K562 (cell line): ENCODE results near the gene SLIT1. TPM values are rescaled to one million over a fixed set of nuclear protein-coding genes. Genes with fewer than 3 reads are reported as not detected.

Source experiments
- CREB3L1 ChIP-seq: fragments of 450-650 bp; IDR thresholded peaks from 2 replicates; pipeline ENCODE4 v1.6.1; 2014; ENCODE audit warnings: low read depth, mild to moderate bottlenecking, moderate library complexity, borderline replicate concordance
- FOSL1 ChIP-seq: fragments of 200-800 bp; sonication (Bioruptor generic); conservative IDR thresholded peaks from 2 replicates; pipeline ENCODE4 v1.6.1; 2016; ENCODE audit warnings: missing genetic modification characterization, missing compliant biosample characterization
- FOXJ2 ChIP-seq: fragments of 200-800 bp; sonication (Bioruptor generic); IDR thresholded peaks from 2 replicates; pipeline ENCODE4 v1.6.1; 2016; ENCODE audit warnings: missing genetic modification characterization, missing compliant biosample characterization
- ZBTB17 ChIP-seq: fragments of 450-650 bp; formaldehyde crosslinking; IDR thresholded peaks from 2 replicates; pipeline ENCODE4 v1.4.0; 2020; ENCODE audit warnings: mild to moderate bottlenecking
- ZNF431 ChIP-seq: sonication (generic); formaldehyde crosslinking; IDR thresholded peaks from 2 replicates; pipeline ENCODE4 v1.8.0; 2022; ENCODE audit warnings: mild to moderate bottlenecking, missing genetic modification reagents
- polyA plus RNA-seq, 8 experiments: library from polyadenylated mRNA; depleted of rRNA in 4 of 8; stranded (reverse) in 5 of 8; unstranded in 3 of 8; fragments of >200 nt; fragmentation: Nextera tagmentation in 2 of 8; fragmentation: Illumina TruSeq in 1 of 8; extraction: Ambion mirVana in 2 of 8; extraction: Trizol in 1 of 8; gene quantifications; 2 replicates each; pipeline versions ENCODE4 v1.2.1 to v1.2.3, GENCODE V29; 2011 to 2014; ENCODE audit warnings: inconsistent platforms in 1 of 8, missing spikeins in 1 of 8
- total RNA-seq, 7 experiments: library from RNA; depleted of rRNA in 6 of 7; stranded (reverse); fragments of >200 nt in 6 of 7; fragmentation: Illumina TruSeq in 2 of 7; extraction: Trizol in 2 of 7; gene quantifications; 2 replicates each; pipeline versions ENCODE4 v1.2.1 to v1.2.3, GENCODE V29; 2011 to 2021; ENCODE audit warnings: low replicate concordance in 1 of 7
- TF ChIP-seq, protein P1 (sequence below), 2 experiments: fragments of 450-650 bp; conservative IDR thresholded peaks; 2 replicates each; pipeline ENCODE4 v1.6.1; 2017; ENCODE audit warnings: mild to moderate bottlenecking in 2 of 2, moderate library complexity in 2 of 2
- TF ChIP-seq, protein P2 (sequence below): IDR thresholded peaks from 3 replicates; pipeline ENCODE4 v1.6.1; 2011; ENCODE audit warnings: borderline replicate concordance, mild to moderate bottlenecking; ENCODE audit not compliant: insufficient read length, insufficient read depth

Gene SLIT1
- total and polyA plus RNA-seq, 9 of the 15 experiments (the other 6 are each of a cell fraction or from before 2014, with no cell fraction given) = 0.01 to 0.11 (median 0.04) TPM; not detected in 3

GRCh38 chr10:97200616-97201015 lies 14.9 kb upstream of the SLIT1 start (continued):
- TF ChIP-seq, protein P1, sequence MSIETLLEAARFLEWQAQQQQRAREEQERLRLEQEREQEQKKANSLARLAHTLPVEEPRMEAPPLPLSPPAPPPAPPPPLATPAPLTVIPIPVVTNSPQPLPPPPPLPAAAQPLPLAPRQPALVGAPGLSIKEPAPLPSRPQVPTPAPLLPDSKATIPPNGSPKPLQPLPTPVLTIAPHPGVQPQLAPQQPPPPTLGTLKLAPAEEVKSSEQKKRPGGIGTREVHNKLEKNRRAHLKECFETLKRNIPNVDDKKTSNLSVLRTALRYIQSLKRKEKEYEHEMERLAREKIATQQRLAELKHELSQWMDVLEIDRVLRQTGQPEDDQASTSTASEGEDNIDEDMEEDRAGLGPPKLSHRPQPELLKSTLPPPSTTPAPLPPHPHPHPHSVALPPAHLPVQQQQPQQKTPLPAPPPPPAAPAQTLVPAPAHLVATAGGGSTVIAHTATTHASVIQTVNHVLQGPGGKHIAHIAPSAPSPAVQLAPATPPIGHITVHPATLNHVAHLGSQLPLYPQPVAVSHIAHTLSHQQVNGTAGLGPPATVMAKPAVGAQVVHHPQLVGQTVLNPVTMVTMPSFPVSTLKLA (conservative IDR thresholded peaks at IDR 0.05) = no peak
- TF ChIP-seq ZNF431 (CRISPR knock-in tag) (no peak), FOXJ2 (tag) (no peak), FOSL1 (tag) (no peak), CREB3L1 (no peak), ZBTB17 (CRISPR knock-in tag) (no peak)
- TF ChIP-seq, protein P2, sequence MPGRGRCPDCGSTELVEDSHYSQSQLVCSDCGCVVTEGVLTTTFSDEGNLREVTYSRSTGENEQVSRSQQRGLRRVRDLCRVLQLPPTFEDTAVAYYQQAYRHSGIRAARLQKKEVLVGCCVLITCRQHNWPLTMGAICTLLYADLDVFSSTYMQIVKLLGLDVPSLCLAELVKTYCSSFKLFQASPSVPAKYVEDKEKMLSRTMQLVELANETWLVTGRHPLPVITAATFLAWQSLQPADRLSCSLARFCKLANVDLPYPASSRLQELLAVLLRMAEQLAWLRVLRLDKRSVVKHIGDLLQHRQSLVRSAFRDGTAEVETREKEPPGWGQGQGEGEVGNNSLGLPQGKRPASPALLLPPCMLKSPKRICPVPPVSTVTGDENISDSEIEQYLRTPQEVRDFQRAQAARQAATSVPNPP = no peak
